GM12878 (cell line): Measurements from ENCODE around the gene CHN2.

Experiments used
- CTCF ChIP-seq, 3 experiments: IDR thresholded peaks in 2 of 3; conservative IDR thresholded peaks in 1 of 3; 2 replicates each; pipeline ENCODE4 v1.5.1; 2011; ENCODE audit warnings: low read depth in 3 of 3, low read length in 3 of 3, mild to moderate bottlenecking in 3 of 3, control low read depth in 2 of 3, moderate library complexity in 2 of 3, inconsistent platforms in 1 of 3, mixed read lengths in 1 of 3; ENCODE audit not compliant: control insufficient read depth in 2 of 3, insufficient read depth in 1 of 3; ENCODE audit errors: extremely low read depth in 1 of 3
- EZH2 ChIP-seq: IDR thresholded peaks from 2 replicates; pipeline ENCODE4 v1.6.1; 2012; ENCODE audit warnings: low read depth, mild to moderate bottlenecking, control low read depth, inconsistent platforms, low read length, borderline replicate concordance; ENCODE audit not compliant: control insufficient read depth
- RELA ChIP-seq: fragments of 450-650 bp; IDR thresholded peaks from 2 replicates; pipeline ENCODE4 v1.8.0; 2014; ENCODE audit warnings: borderline replicate concordance; ENCODE audit not compliant: partially characterized antibody

GRCh38 chr7:29444267-29444666, 249.7 kb downstream of the CHN2 start:
- no peak for TF ChIP-seq RELA
- no peak for TF ChIP-seq CTCF (IDR thresholded peaks at IDR 0.05 in 2 of 3, conservative IDR thresholded peaks at IDR 0.05 in 1 of 3; ENCODE audit: control insufficient read depth in 2 of 3, extremely low read depth in 1 of 3, insufficient read depth in 1 of 3, low read depth in 3 of 3, low read length in 3 of 3)
- no peak for TF ChIP-seq EZH2
